Nephron progenitor cell (in vitro differentiated cells): ENCODE results near the gene NCK2.
A peak's percentile ranks its signal among the peaks of the same experiment; 100 is the strongest.

Experiments used
- DNase-seq: peaks from one replicate; pipeline ENCODE4 v3.0.0; 2021
- H3K27ac Mint-ChIP-seq: 2 replicates; pipeline ENCODE4 v1.8.0; 2021; ENCODE audit warnings: mild to moderate bottlenecking, moderate library complexity, mixed read lengths
- H3K27me3 Mint-ChIP-seq: 2 replicates; pipeline ENCODE4 v1.8.0; 2021; ENCODE audit warnings: mild to moderate bottlenecking, low read depth, mixed read lengths; ENCODE audit not compliant: poor library complexity
- H3K36me3 Mint-ChIP-seq: 2 replicates; pipeline ENCODE4 v1.8.0; 2021; ENCODE audit warnings: low read depth, mixed read lengths
- H3K4me1 Mint-ChIP-seq: 2 replicates; pipeline ENCODE4 v1.8.0; 2021; ENCODE audit warnings: mixed read lengths
- H3K4me3 Mint-ChIP-seq: 2 replicates; pipeline ENCODE4 v1.8.0; 2021; ENCODE audit warnings: mild to moderate bottlenecking, moderate library complexity, mixed read lengths
- H3K9me3 Mint-ChIP-seq: 2 replicates; pipeline ENCODE4 v1.8.0; 2021; ENCODE audit warnings: mild to moderate bottlenecking, moderate library complexity, mixed read lengths
- CTCF ChIP-seq: fragments of 200-600 bp; sonication (generic); IDR thresholded peaks from 2 replicates; pipeline ENCODE4 v1.5.0; 2021; ENCODE audit warnings: antibody characterized with exemption

Gene NCK2

GRCh38 chr2:105779394-105779793, 34.7 kb downstream of the NCK2 start:
- no peak for DNase-seq
- no peak for TF ChIP-seq CTCF
- Mint-ChIP-seq H3K4me3 (peak overlapping the region; percentile 55), H3K9me3 (no peaks in the 10 kb centered on the region), H3K36me3 (peaks cover 8% of the 10 kb centered on the region), H3K27ac (no peak overlapping the region), H3K27me3 (peaks cover 3% of the 10 kb centered on the region), H3K4me1 (peaks cover 76% of the 10 kb centered on the region)

GRCh38 chr2:105780606-105781005, 35.9 kb downstream of the NCK2 start:
- H3K4me3 Mint-ChIP-seq = peak overlapping the region; percentile 30
- H3K4me1 Mint-ChIP-seq = peaks cover 63% of the 10 kb centered on the region
- H3K27me3 Mint-ChIP-seq = peaks cover 3% of the 10 kb centered on the region
- H3K27ac Mint-ChIP-seq = peak overlapping the region; percentile 41
- TF ChIP-seq CTCF = no peak
- no peak for DNase-seq
- H3K36me3 Mint-ChIP-seq = peaks cover 6% of the 10 kb centered on the region
- no peaks in the 10 kb centered on the region for H3K9me3 Mint-ChIP-seq

GRCh38 chr2:105781274-105781978, 36.7 kb downstream of the NCK2 start:
- no peak for DNase-seq
- Mint-ChIP-seq H3K36me3 (peaks cover 6% of the 10 kb centered on the region), H3K4me3 (peak overlapping the region; percentile 26), H3K9me3 (no peaks in the 10 kb centered on the region), H3K4me1 (peaks cover 62% of the 10 kb centered on the region), H3K27me3 (peaks cover 3% of the 10 kb centered on the region), H3K27ac (peak overlapping the region; percentile 41)
- no peak for TF ChIP-seq CTCF

GRCh38 chr2:105782123-105782522, 37.4 kb downstream of the NCK2 start:
- Mint-ChIP-seq H3K27me3 (peaks cover 3% of the 10 kb centered on the region), H3K9me3 (no peaks in the 10 kb centered on the region), H3K4me1 (peaks cover 65% of the 10 kb centered on the region), H3K27ac (no peak overlapping the region), H3K36me3 (peaks cover 6% of the 10 kb centered on the region), H3K4me3 (no peak overlapping the region)
- TF ChIP-seq CTCF = no peak
- DNase-seq = no peak

- H3K27ac Mint-ChIP-seq = no peak overlapping the region
- H3K4me1 Mint-ChIP-seq = peaks cover 66% of the 10 kb centered on the region
Measured at GRCh38 chr2:105782646-105783045, 37.9 kb downstream of the NCK2 start.

More at GRCh38 chr2:105782646-105783045, 37.9 kb downstream of the NCK2 start:
- H3K4me3 Mint-ChIP-seq = no peak overlapping the region
- peaks cover 6% of the 10 kb centered on the region for H3K36me3 Mint-ChIP-seq
- TF ChIP-seq CTCF = no peak
- no peaks in the 10 kb centered on the region for H3K9me3 Mint-ChIP-seq
- no peak for DNase-seq
- peaks cover 3% of the 10 kb centered on the region for H3K27me3 Mint-ChIP-seq
